Pancreas (tissue), 10 donors: ENCODE results near the gene MKRN1. TPM values are rescaled to one million over a fixed set of nuclear protein-coding genes. Genes with fewer than 3 reads are reported as not detected.

ENCODE experiments used
- ATAC-seq, 4 donors: fragments of 200-7000 bp; cut with Tn5 transposase; one replicate each; pipeline versions ENCODE4 v1.8.0 to v1.9.1; 2020; ENCODE audit warnings: mild to moderate bottlenecking in 4 of 4, moderate library complexity in 4 of 4
- DNase-seq, 6 donors: peaks; one replicate each; pipeline ENCODE4 v3.0.0-alpha.2; 2020
- FAIRE-seq: peaks from 2 replicates; lab custom pipeline; 2012; peaks lifted over from hg19 to GRCh38; lab: Jason Lieb, UNC
- H3K27ac ChIP-seq, 4 donors: fragments of 200-600 bp; sonication (generic); 1 replicate in 3 of 4; 2 replicates in 1 of 4; pipeline versions ENCODE4 v1.5.0 to v1.8.0; 2020
- H3K27me3 ChIP-seq, 4 donors: fragments of 200-600 bp; one replicate each; pipeline ENCODE4 v1.8.0; 2021
- H3K36me3 ChIP-seq, 3 donors: fragments of 200-600 bp; sonication (generic) in 1 of 3; one replicate each; pipeline versions ENCODE4 v1.5.0 to v1.8.0; 2020 to 2021
- H3K4me1 ChIP-seq, 3 donors: fragments of 200-600 bp; one replicate each; pipeline ENCODE4 v1.8.0; 2021
- H3K4me3 ChIP-seq, 4 donors: fragments of 200-600 bp; sonication (generic) in 2 of 4; one replicate each; pipeline versions ENCODE4 v1.5.0 to v1.8.0; 2020 to 2021
- H3K9me3 ChIP-seq, 4 donors: fragments of 200-600 bp; one replicate each; pipeline ENCODE4 v1.8.0; 2021
- WGBS, 2 donors: extraction: QIAGEN DNeasy Blood & Tissue Kit; methylation state at CpG; one replicate each; pipeline ENCODE4 v1.1.7; 2013; 5-methylcytosine and 5-hydroxymethylcytosine counted together
- intact Hi-C, 3 donors: fragments of 100-400 bp; cut with DNase I; formaldehyde crosslinking; loops; one replicate each; pipeline versions ENCODE4 v1.11.1 to v1.14.2; 2022
- polyA plus RNA-seq, 2 donors: library from polyadenylated mRNA; stranded (reverse); fragments of 200-250 nt; gene quantifications; one replicate each; pipeline ENCODE4 v1.2.3, GENCODE V29; 2013
- total RNA-seq, 6 donors: library from RNA; stranded (reverse); fragmentation: NEBNext Ultra II Directional in 4 of 6; extraction: Animal tissue kit (Norgen Biotek cat#: 25700) in 4 of 6; gene quantifications; one replicate each; pipeline versions ENCODE4 v1.2.1 to v1.2.4, GENCODE V29; 2021 to 2023
- TF ChIP-seq, protein P1 (sequence below), 4 donors: fragments of 200-600 bp; sonication (generic) in 3 of 4; IDR thresholded peaks; one replicate each; pipeline versions ENCODE4 v1.5.0 to v1.8.0; 2021; ENCODE audit warnings: antibody characterized with exemption in 4 of 4
- donor health status: healthy with polysubstance abuse.
- donor health status: DM: no; HTN: no; CAD: no; lungs with moderate emphysema.
- donor health status: DM: no; HTN: no; CAD: no.
- donor health status: control.
- donor health status: control.
- donor health status: Bipolar disorder and iron deficiency.
- donor health status: DM: yes; HTN: yes; CAD: no.
- donor health status: DM: no; HTN: no; CAD: no.
- donor health status: DM: no; HTN: no; CAD: no.
- donor health status: DM: yes; HTN: yes; CAD: no.

MKRN1 gene
- total and polyA plus RNA-seq, 8 donors = 26.5 to 65.8 (median 60.2) TPM

DNA sequence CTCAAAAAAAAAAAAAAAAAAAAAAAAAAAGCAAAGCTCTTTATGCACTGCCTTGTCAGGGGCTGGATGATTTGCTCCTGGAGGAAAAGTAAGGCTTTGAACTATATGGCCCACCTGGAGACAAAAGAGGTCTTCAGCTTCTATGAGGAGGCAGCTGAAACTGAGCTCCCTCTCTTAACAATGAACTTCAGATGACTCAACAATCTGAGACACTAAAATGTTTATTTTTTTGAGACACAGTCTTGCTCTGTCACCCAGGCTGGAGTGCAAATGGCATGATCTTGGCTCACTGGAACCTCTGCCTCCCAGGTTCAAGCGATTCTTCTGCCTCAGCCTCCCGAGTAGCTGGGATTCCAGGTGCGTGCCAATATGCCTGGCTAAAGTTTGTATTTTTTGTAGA is 38.7 kb downstream of the MKRN1 start:
- Histone ChIP-seq H3K27ac (no peak overlapping the region), H3K9me3 (no peaks in the 10 kb centered on the region), H3K4me1 (no peaks in the 10 kb centered on the region), H3K36me3 (no peaks in the 10 kb centered on the region), H3K27me3 (no peaks in the 10 kb centered on the region), H3K4me3 (no peak overlapping the region)
- DNase-seq = no peak
- no peak for ATAC-seq
- FAIRE-seq = no peak
- intact Hi-C loops = no loop called here
- WGBS, 2 donors = 87 to 94% methylated on average over 3 of the region's 3 CpGs
- TF ChIP-seq, protein P1, sequence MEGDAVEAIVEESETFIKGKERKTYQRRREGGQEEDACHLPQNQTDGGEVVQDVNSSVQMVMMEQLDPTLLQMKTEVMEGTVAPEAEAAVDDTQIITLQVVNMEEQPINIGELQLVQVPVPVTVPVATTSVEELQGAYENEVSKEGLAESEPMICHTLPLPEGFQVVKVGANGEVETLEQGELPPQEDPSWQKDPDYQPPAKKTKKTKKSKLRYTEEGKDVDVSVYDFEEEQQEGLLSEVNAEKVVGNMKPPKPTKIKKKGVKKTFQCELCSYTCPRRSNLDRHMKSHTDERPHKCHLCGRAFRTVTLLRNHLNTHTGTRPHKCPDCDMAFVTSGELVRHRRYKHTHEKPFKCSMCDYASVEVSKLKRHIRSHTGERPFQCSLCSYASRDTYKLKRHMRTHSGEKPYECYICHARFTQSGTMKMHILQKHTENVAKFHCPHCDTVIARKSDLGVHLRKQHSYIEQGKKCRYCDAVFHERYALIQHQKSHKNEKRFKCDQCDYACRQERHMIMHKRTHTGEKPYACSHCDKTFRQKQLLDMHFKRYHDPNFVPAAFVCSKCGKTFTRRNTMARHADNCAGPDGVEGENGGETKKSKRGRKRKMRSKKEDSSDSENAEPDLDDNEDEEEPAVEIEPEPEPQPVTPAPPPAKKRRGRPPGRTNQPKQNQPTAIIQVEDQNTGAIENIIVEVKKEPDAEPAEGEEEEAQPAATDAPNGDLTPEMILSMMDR (IDR thresholded peaks at IDR 0.05) = no peak

- DNase-seq (no peak), ATAC-seq (no peak), FAIRE-seq (no peak)
- 64 to 69% methylated on average over 3 of the region's 3 CpGs for WGBS, 2 donors
- intact Hi-C loops = no loop called here
- H3K27ac ChIP-seq = no peak overlapping the region
- H3K9me3 ChIP-seq = no peaks in the 10 kb centered on the region
- H3K4me1 ChIP-seq = no peaks in the 10 kb centered on the region
- no peaks in the 10 kb centered on the region for H3K27me3 ChIP-seq
- no peak overlapping the region for H3K4me3 ChIP-seq
- no peaks in the 10 kb centered on the region for H3K36me3 ChIP-seq
- TF ChIP-seq, protein P1 (IDR thresholded peaks at IDR 0.05) = no peak
Measured at GRCh38 chr7:140439359-140439758, 39.9 kb downstream of the MKRN1 start.

DNA sequence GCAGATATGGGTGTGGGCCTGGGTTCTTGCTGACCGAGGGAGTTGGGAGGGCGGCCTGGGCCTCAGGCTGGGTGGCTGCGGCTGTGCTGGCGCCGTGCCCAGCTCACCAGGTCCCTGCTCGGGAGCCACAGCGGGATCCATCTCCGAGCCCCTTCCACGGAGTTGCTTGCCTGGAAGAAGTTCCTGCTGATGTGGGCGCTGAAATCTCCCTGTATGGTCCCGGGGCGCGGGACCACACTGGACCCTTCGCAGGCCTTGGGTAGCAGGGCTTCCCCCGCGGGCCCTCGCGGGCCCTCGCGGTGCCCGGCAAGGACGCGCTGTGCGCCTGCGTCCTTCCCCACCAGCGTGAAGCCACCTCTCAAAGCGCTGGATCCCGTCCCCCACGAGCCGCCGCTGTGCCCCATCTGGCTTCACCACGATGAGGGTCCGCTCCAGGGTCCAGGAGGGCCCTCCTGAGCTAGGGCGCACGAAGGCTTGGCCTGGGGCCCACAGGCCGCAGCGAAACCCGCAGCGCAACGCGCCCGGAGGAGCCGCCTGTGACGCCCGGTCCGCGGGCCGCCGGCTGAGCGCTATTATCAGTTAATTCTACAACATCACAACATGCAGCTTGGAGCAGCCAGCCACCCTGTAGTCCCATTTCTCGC is 43.9 kb downstream of the MKRN1 start:
- Histone ChIP-seq H3K4me1 (no peaks in the 10 kb centered on the region), H3K27ac (no peak overlapping the region), H3K4me3 (peak overlapping the region in 1 of 4 donors; percentile 26), H3K36me3 (no peaks in the 10 kb centered on the region), H3K27me3 (no peaks in the 10 kb centered on the region), H3K9me3 (no peaks in the 10 kb centered on the region)
- TF ChIP-seq, protein P1 (IDR thresholded peaks at IDR 0.05) = no peak
- FAIRE-seq = no peak
- peak in 3 of 4 donors; percentile 16 to 52 (median 35) for ATAC-seq
- DNase-seq = peak in 2 of 6 donors; percentile 59 to 66
- WGBS, 2 donors = 44 to 56% methylated on average over 43 to 51 of the region's 51 CpGs
- intact Hi-C loops = no loop called here

- ATAC-seq (no peak), DNase-seq (no peak), FAIRE-seq (no peak)
- TF ChIP-seq, protein P1 (IDR thresholded peaks at IDR 0.05) = no peak
- Histone ChIP-seq H3K27ac (no peak overlapping the region), H3K27me3 (no peaks in the 10 kb centered on the region), H3K9me3 (no peaks in the 10 kb centered on the region), H3K4me3 (no peak overlapping the region), H3K36me3 (no peaks in the 10 kb centered on the region), H3K4me1 (no peaks in the 10 kb centered on the region)
- intact Hi-C loops = no loop called here
- 67 to 74% methylated on average over 3 of the region's 3 CpGs for WGBS, 2 donors
Measured at GRCh38 chr7:140433396-140433795, 45.9 kb downstream of the MKRN1 start.

- intact Hi-C loops = no loop called here
- ATAC-seq (no peak), DNase-seq (no peak), FAIRE-seq (no peak)
- Histone ChIP-seq H3K36me3 (no peaks in the 10 kb centered on the region), H3K9me3 (no peaks in the 10 kb centered on the region), H3K4me1 (no peaks in the 10 kb centered on the region), H3K27ac (no peak overlapping the region), H3K27me3 (no peaks in the 10 kb centered on the region), H3K4me3 (no peak overlapping the region)
- TF ChIP-seq, protein P1 (IDR thresholded peaks at IDR 0.05) = no peak
- WGBS, 2 donors = 97 to 98% methylated on average over 6 of the region's 6 CpGs
Measured at GRCh38 chr7:140426130-140426529, 53.2 kb downstream of the MKRN1 start.
